DND-41 (cell line): Measurements from ENCODE around the gene MYCN.

Source experiments
- ATAC-seq: fragments of 200-7000 bp; cut with Tn5 transposase; 3 replicates; pipeline ENCODE4 v1.9.1; 2021; ENCODE audit warnings: low read depth; ENCODE audit not compliant: insufficient read depth
- DNase-seq: peaks from one replicate; pipeline ENCODE4 v3.0.0-alpha.2; 2020
- H2AFZ ChIP-seq: 2 replicates; pipeline ENCODE4 v1.6.0; 2012; ENCODE audit warnings: low read depth, low read length
- H3K27ac ChIP-seq: 2 replicates; pipeline ENCODE4 v1.5.1; 2012; ENCODE audit warnings: low read length, inconsistent platforms
- H3K27me3 ChIP-seq: fragments of 200-600 bp; sonication (generic); 2 replicates; pipeline ENCODE4 v1.6.0; 2012; ENCODE audit warnings: low read length, mild to moderate bottlenecking, inconsistent platforms; ENCODE audit not compliant: insufficient read depth, poor library complexity
- H3K36me3 ChIP-seq: 2 replicates; pipeline ENCODE4 v1.5.1; 2012; ENCODE audit warnings: low read length, inconsistent platforms; ENCODE audit not compliant: insufficient read depth
- H3K4me1 ChIP-seq: 2 replicates; pipeline ENCODE4 v1.5.1; 2012; ENCODE audit warnings: mild to moderate bottlenecking, low read length; ENCODE audit not compliant: insufficient read depth
- H3K4me2 ChIP-seq: 2 replicates; pipeline ENCODE4 v1.6.0; 2012; ENCODE audit warnings: mild to moderate bottlenecking, moderate library complexity, low read length, inconsistent platforms; ENCODE audit not compliant: insufficient read depth
- H3K4me3 ChIP-seq, 2 experiments: fragments of 200-600 bp in 1 of 2; shearing (Covaris generic) in 1 of 2; 2 replicates each; pipeline ENCODE4 v1.5.1; 2012 to 2016; ENCODE audit warnings: inconsistent platforms in 2 of 2, low read length in 2 of 2, mild to moderate bottlenecking in 2 of 2, low read depth in 1 of 2, moderate library complexity in 1 of 2
- H3K79me2 ChIP-seq: 2 replicates; pipeline ENCODE4 v1.6.0; 2012; ENCODE audit warnings: low read length, inconsistent platforms; ENCODE audit not compliant: insufficient read depth
- H3K9ac ChIP-seq: 2 replicates; pipeline ENCODE4 v1.6.0; 2012; ENCODE audit warnings: low read depth, mild to moderate bottlenecking, inconsistent platforms, low read length, moderate library complexity
- H3K9me3 ChIP-seq: 2 replicates; pipeline ENCODE4 v1.5.1; 2012; ENCODE audit warnings: low read length, moderate library complexity, mild to moderate bottlenecking, inconsistent platforms; ENCODE audit not compliant: insufficient read depth, severe bottlenecking
- H4K20me1 ChIP-seq: 2 replicates; pipeline ENCODE4 v1.6.0; 2012; ENCODE audit warnings: low read length; ENCODE audit not compliant: insufficient read depth
- EZH2 ChIP-seq: IDR thresholded peaks from 3 replicates; pipeline ENCODE4 v1.6.1; 2012; ENCODE audit warnings: borderline replicate concordance, low read depth, mild to moderate bottlenecking, moderate library complexity, low read length, inconsistent platforms; ENCODE audit not compliant: severe bottlenecking
- TF ChIP-seq, protein P1 (sequence below): IDR thresholded peaks from 2 replicates; pipeline ENCODE4 v1.5.1; 2012; ENCODE audit warnings: borderline replicate concordance, low read length, moderate library complexity, mild to moderate bottlenecking; ENCODE audit not compliant: poor library complexity, severe bottlenecking; ENCODE audit errors: extremely low read depth

MYCN gene

DNA sequence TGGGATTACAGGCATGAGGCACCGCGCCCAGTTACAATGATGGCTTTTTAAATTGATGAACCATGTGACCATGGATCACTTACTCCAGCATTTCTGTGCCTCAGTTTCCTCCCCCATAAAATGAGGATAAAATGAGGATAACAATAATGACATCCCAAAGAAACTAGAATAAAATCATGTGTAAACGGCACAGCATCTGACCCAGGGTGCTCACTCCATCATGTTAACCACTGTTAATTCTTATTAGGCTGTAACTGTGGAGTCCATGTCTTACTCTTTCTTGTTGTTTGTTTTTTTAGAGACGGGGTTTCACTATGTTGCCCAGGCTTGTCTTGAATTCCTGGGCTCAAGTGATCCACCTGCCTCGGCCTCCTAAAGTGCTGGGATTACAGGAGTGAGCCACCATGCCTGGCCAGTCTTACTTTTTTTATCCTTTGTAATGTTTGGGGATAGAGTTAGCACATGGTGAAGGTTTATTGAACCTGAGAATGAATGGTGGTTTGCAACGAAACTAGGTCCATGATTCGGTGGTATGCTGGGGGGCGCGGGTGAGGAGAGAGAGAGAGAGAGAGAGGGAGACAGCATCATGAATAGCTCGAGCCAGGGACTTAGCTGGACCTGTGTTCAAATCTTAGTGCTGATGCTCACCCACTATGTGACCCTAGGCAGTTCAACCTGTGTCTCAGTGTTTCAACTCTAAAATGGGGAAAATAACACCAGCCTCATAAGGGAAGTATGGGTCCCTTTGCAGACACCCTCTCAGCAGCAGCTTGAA is 52.3 kb downstream of the MYCN start:
- no peak for TF ChIP-seq EZH2
- TF ChIP-seq, protein P1, sequence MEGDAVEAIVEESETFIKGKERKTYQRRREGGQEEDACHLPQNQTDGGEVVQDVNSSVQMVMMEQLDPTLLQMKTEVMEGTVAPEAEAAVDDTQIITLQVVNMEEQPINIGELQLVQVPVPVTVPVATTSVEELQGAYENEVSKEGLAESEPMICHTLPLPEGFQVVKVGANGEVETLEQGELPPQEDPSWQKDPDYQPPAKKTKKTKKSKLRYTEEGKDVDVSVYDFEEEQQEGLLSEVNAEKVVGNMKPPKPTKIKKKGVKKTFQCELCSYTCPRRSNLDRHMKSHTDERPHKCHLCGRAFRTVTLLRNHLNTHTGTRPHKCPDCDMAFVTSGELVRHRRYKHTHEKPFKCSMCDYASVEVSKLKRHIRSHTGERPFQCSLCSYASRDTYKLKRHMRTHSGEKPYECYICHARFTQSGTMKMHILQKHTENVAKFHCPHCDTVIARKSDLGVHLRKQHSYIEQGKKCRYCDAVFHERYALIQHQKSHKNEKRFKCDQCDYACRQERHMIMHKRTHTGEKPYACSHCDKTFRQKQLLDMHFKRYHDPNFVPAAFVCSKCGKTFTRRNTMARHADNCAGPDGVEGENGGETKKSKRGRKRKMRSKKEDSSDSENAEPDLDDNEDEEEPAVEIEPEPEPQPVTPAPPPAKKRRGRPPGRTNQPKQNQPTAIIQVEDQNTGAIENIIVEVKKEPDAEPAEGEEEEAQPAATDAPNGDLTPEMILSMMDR, result no peak
- Histone ChIP-seq H2AFZ (no peak overlapping the region), H3K4me2 (no peak overlapping the region), H3K27me3 (no peaks in the 10 kb centered on the region), H3K9ac (no peak overlapping the region), H3K4me3 (no peak overlapping the region), H3K79me2 (no peaks in the 10 kb centered on the region), H3K4me1 (no peaks in the 10 kb centered on the region), H3K36me3 (no peaks in the 10 kb centered on the region), H4K20me1 (no peaks in the 10 kb centered on the region), H3K9me3 (no peaks in the 10 kb centered on the region), H3K27ac (no peak overlapping the region)
- ATAC-seq, result no peak
- DNase-seq, result no peak

DNA sequence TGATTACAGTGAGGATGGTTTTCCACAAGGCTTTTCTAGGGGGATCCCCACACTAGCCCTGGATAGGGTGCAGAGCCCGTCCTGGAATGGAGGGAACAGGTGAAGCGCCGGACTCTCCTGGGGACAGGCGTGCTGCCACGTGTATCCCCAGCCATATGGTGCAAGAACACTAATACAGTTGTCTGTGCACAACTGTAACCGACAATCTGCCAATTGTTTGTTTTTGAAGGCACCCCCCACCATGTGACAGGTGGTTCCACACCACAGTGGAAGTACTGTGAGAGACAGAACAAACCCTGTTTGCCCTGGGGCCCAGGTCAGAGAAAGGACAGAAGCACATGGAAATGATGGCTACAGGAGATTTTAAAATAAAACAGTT is 52.9 kb downstream of the MYCN start:
- Histone ChIP-seq H3K9ac (no peak overlapping the region), H3K4me2 (no peak overlapping the region), H3K79me2 (no peaks in the 10 kb centered on the region), H3K27ac (no peak overlapping the region), H3K36me3 (no peaks in the 10 kb centered on the region), H3K9me3 (no peaks in the 10 kb centered on the region), H3K27me3 (no peaks in the 10 kb centered on the region), H3K4me3 (no peak overlapping the region), H4K20me1 (no peaks in the 10 kb centered on the region), H2AFZ (no peak overlapping the region), H3K4me1 (no peaks in the 10 kb centered on the region)
- ATAC-seq, result no peak
- DNase-seq, result no peak
- TF ChIP-seq EZH2, result no peak
- TF ChIP-seq, protein P1, result no peak

DNA sequence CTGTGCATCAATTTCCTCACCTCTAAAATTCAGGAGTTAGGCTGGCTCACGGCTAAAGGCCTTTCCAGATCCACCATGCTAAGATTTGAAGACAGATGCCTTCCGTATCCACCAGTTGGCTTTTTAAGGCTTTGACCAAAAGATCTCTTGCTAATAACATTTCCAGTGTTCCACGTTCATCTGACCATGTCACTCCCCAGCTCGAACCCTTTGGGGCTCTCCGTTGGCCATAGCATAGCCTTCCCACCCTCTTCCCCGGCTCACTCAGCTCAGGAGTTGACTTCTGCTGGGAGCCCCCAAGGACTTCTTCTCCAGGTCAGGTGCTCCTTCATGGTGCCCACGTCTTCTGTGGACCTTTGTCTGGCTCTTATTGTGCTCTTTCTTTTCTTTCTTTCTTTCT is 53.3 kb downstream of the MYCN start:
- no peaks in the 10 kb centered on the region for H3K27me3 ChIP-seq
- no peaks in the 10 kb centered on the region for H3K79me2 ChIP-seq

More for the DNA sequence above, 53.3 kb downstream of the MYCN start:
- H3K4me3 ChIP-seq, result no peak overlapping the region
- H3K36me3 ChIP-seq, result no peaks in the 10 kb centered on the region
- DNase-seq (no peak), ATAC-seq (no peak)
- H3K4me2 ChIP-seq, result no peak overlapping the region
- no peaks in the 10 kb centered on the region for H3K9me3 ChIP-seq
- TF ChIP-seq, protein P1, result no peak
- TF ChIP-seq EZH2, result no peak
- H4K20me1 ChIP-seq, result no peaks in the 10 kb centered on the region
- H3K9ac ChIP-seq, result no peak overlapping the region
- H3K27ac ChIP-seq, result no peak overlapping the region
- H2AFZ ChIP-seq, result no peak overlapping the region
- no peaks in the 10 kb centered on the region for H3K4me1 ChIP-seq
